Measurements from ENCODE around the gene BCAS3.

GRCh38 chr17:60823515-60823914 is 145.9 kb downstream of the BCAS3 start:
- no peak for TF ChIP-seq TCF7L2 (IDR thresholded peaks at IDR 0.05; ENCODE audit: borderline replicate concordance, extremely low read depth, insufficient read depth, insufficient read length)
- no peak for TF ChIP-seq SP1 (IDR thresholded peaks at IDR 0.05; ENCODE audit: low read depth)
- no peak for TF ChIP-seq ATF3 (IDR thresholded peaks at IDR 0.05)
- no peak for TF ChIP-seq CTCF (IDR thresholded peaks at IDR 0.05 in 2 of 3, conservative IDR thresholded peaks at IDR 0.05 in 1 of 3; ENCODE audit: borderline replicate concordance in 1 of 3, insufficient read depth in 1 of 3, low read depth in 2 of 3, low read length in 2 of 3)
- TF ChIP-seq POLR2AphosphoS5 (IDR thresholded peaks at IDR 0.05; ENCODE audit: low read depth, low read length) = no peak
- no peak for TF ChIP-seq ZNF274 (IDR thresholded peaks at IDR 0.05; ENCODE audit: low read depth, low read length)
- no peak for TF ChIP-seq EZH2 (IDR thresholded peaks at IDR 0.05)
- TF ChIP-seq CBX3 (IDR thresholded peaks at IDR 0.05; ENCODE audit: low read depth) = no peak
- TF ChIP-seq POLR2A (IDR thresholded peaks at IDR 0.05; ENCODE audit: borderline replicate concordance, extremely low read depth, insufficient read depth, insufficient read length) = no peak
- no peak for TF ChIP-seq CEBPB (IDR thresholded peaks at IDR 0.05; ENCODE audit: low read depth)
- no peak for TF ChIP-seq SIN3A (IDR thresholded peaks at IDR 0.05; ENCODE audit: low read depth)
- TF ChIP-seq EGR1 (IDR thresholded peaks at IDR 0.05; ENCODE audit: low read depth) = no peak

Data from HCT116 (cell line).